K562 (cell line): Measurements from ENCODE around the gene HSD17B1.

Experiments
- C11orf30 ChIP-seq: fragments of 450-650 bp; IDR thresholded peaks from 2 replicates; pipeline ENCODE4 v1.6.1; 2016; ENCODE audit warnings: low read depth, mild to moderate bottlenecking
- ZBTB12 ChIP-seq: fragments of 250-450 bp; sonication (Bioruptor Pico); IDR thresholded peaks from 2 replicates; pipeline ENCODE4 v1.4.0; 2020

- TF ChIP-seq C11orf30 (no peak), ZBTB12 (CRISPR knock-in tag) (no peak)
These were observed 24.4 kb downstream of the HSD17B1 start for GRCh38 chr17:42577140-42577531.
